ENCODE data around the gene TMX3. TPM values are rescaled to one million over a fixed set of nuclear protein-coding genes. Genes with fewer than 3 reads are reported as not detected.

TMX3 gene
- total RNA-seq, 1 experiment from 2014 or later = 39.5 TPM

- H3K4me1 ChIP-seq (ENCODE audit: insufficient read depth, low read length) = no peaks in the 10 kb centered on the region
- no peak overlapping the region for H4K8ac ChIP-seq (replicated peaks; ENCODE audit: insufficient read length, low read depth, low read length)
- H3K27me3 Mint-ChIP-seq (ENCODE audit: low read depth) = no peaks in the 10 kb centered on the region; the same call in 1 of the 2 replicates
- no peak overlapping the region for H4K91ac ChIP-seq (ENCODE audit: insufficient read length, low read depth, low read length)
- H3K27me3 ChIP-seq (ENCODE audit: insufficient read depth, low read length) = no peaks in the 10 kb centered on the region
- H3K9me3 ChIP-seq (ENCODE audit: control insufficient read depth, low read depth, low read length) = no peaks in the 10 kb centered on the region
- no peak for DNase-seq
- H2AK5ac ChIP-seq (ENCODE audit: insufficient read length, low read length) = no peak overlapping the region
- peaks cover 6 to 8% of the 10 kb centered on the region in 2 experiments for H3K4me1 Mint-ChIP-seq
- H4K20me1 ChIP-seq (ENCODE audit: control insufficient read depth, insufficient read depth, insufficient read length) = no peaks in the 10 kb centered on the region
- H2BK15ac ChIP-seq (ENCODE audit: low read depth, low read length) = no peak overlapping the region
- H2BK5ac ChIP-seq (ENCODE audit: insufficient read length, low read length) = no peak overlapping the region
- no peak overlapping the region for H3K18ac ChIP-seq (ENCODE audit: insufficient read length, low read depth, low read length)
- no peak overlapping the region for H4K5ac ChIP-seq (ENCODE audit: insufficient read length, low read depth, low read length)
- no peaks in the 10 kb centered on the region for H3K79me2 ChIP-seq (ENCODE audit: insufficient read depth, low read length)
- no peak overlapping the region for H3K4me2 ChIP-seq (ENCODE audit: insufficient read depth, insufficient read length, low read length)
- H3K79me1 ChIP-seq (ENCODE audit: insufficient read depth, low read depth, low read length, poor library complexity, severe bottlenecking) = no peaks in the 10 kb centered on the region
- no peak overlapping the region for H3K27ac ChIP-seq (ENCODE audit: insufficient read length, low read depth, low read length)
- TF ChIP-seq, protein P1, sequence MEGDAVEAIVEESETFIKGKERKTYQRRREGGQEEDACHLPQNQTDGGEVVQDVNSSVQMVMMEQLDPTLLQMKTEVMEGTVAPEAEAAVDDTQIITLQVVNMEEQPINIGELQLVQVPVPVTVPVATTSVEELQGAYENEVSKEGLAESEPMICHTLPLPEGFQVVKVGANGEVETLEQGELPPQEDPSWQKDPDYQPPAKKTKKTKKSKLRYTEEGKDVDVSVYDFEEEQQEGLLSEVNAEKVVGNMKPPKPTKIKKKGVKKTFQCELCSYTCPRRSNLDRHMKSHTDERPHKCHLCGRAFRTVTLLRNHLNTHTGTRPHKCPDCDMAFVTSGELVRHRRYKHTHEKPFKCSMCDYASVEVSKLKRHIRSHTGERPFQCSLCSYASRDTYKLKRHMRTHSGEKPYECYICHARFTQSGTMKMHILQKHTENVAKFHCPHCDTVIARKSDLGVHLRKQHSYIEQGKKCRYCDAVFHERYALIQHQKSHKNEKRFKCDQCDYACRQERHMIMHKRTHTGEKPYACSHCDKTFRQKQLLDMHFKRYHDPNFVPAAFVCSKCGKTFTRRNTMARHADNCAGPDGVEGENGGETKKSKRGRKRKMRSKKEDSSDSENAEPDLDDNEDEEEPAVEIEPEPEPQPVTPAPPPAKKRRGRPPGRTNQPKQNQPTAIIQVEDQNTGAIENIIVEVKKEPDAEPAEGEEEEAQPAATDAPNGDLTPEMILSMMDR (conservative IDR thresholded peaks at IDR 0.05) = no peak
- no peak overlapping the region for H3K4ac ChIP-seq (ENCODE audit: low read depth, low read length)
- no peaks in the 10 kb centered on the region for H3K23me2 ChIP-seq (ENCODE audit: insufficient read length, low read depth, low read length, poor library complexity, severe bottlenecking)
- H3K36me3 Mint-ChIP-seq (ENCODE audit: insufficient read depth in 1 of 3, low read depth in 3 of 3) = peaks cover 0 to 9% (median 0%) of the 10 kb centered on the region in 3 experiments; a peak in 6 of 7 replicates
- H2BK20ac ChIP-seq (ENCODE audit: low read depth, low read length, poor library complexity, severe bottlenecking) = no peak overlapping the region
- H3K23ac ChIP-seq (ENCODE audit: insufficient read length, low read depth, low read length) = no peak overlapping the region
- H3K9ac ChIP-seq (ENCODE audit: extremely low read depth, insufficient read length, low read length) = no peak overlapping the region
- no peak overlapping the region for H3T11ph ChIP-seq (ENCODE audit: low read length)
- H2BK12ac ChIP-seq (ENCODE audit: insufficient read length, low read depth, low read length) = no peak overlapping the region
- no peak overlapping the region for H2AFZ ChIP-seq (ENCODE audit: low read length)
- no peak overlapping the region for H3K4me3 Mint-ChIP-seq
- WGBS (ENCODE audit: extremely low coverage, insufficient read length, low lambda C conversion rate) = no CpG with 5 or more reads among the region's 3 CpGs
- no peak overlapping the region for H3K14ac ChIP-seq (ENCODE audit: insufficient read depth, low read length)
- H3K56ac ChIP-seq (ENCODE audit: insufficient read length, low read depth, low read length) = no peak overlapping the region
- peaks cover 0 to 4% of the 10 kb centered on the region in 2 experiments; a peak in 3 of 5 replicates for H3K9me3 Mint-ChIP-seq
- H3K27ac Mint-ChIP-seq = no peak overlapping the region
- H2BK120ac ChIP-seq (ENCODE audit: low read depth, low read length, poor library complexity, severe bottlenecking) = no peak overlapping the region
Observed at GRCh38 chr18:68723539-68723938, 8.6 kb upstream of the TMX3 start.
